GM18951 (cell line): Measurements from ENCODE around the gene MAP6D1.

ENCODE experiments used
- POLR2A ChIP-seq: IDR thresholded peaks from 4 replicates; pipeline ENCODE4 v1.6.1; 2011; ENCODE audit warnings: mild to moderate bottlenecking; ENCODE audit not compliant: insufficient read length, insufficient read depth; ENCODE audit errors: extremely low read depth
- in situ Hi-C: fragments of 300-500 bp; cut with MboI; formaldehyde crosslinking; loops from one replicate; pipeline ENCODE4 v1.12.0; 2022; ENCODE audit warnings: low sequenced_read_pairs, mixed read lengths, inconsistent platforms; ENCODE audit not compliant: unreplicated experiment

Gene MAP6D1

DNA sequence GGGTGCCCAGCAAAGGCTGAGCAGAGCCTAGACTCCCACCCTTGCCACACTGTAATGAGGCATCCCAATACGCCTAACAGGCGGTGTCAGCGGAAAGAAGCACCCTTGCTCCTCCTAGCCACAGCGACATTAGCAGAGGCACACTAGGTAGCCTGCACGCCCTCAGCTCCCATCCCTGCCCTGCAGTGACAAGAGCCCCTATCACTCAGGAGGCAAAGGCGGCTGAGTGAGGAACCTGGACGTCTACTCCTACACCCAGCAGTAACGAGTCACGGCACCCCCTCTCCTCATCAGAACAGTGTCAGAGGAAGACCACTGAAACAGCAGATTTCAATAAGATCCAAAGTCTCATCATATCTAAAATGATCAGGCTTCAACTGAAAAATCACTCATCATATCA, 12.0 kb upstream of the MAP6D1 start:
- in situ Hi-C loops = no loop called here

DNA sequence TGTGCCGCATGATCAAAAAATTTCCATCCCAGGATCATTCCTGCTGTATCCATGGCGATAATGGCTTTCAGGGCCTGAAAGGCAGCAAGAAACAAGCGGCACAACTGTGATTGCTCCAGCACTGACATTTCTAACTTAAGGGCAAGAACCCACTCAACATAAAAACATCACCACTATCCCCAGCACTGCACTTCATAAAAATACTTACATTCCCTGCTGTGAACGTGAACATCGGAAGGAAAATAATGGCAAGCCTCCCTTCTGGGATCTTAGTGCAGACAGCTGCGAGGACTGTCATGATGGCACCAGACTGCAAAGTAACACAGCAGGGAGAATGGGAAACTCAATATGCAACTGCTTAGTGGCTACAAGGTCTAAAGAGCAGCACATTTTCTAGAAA, 8.1 kb upstream of the MAP6D1 start:
- in situ Hi-C loops = no loop called here
- TF ChIP-seq POLR2A = no peak

More for the DNA sequence above, 12.0 kb upstream of the MAP6D1 start:
- no peak for TF ChIP-seq POLR2A

DNA sequence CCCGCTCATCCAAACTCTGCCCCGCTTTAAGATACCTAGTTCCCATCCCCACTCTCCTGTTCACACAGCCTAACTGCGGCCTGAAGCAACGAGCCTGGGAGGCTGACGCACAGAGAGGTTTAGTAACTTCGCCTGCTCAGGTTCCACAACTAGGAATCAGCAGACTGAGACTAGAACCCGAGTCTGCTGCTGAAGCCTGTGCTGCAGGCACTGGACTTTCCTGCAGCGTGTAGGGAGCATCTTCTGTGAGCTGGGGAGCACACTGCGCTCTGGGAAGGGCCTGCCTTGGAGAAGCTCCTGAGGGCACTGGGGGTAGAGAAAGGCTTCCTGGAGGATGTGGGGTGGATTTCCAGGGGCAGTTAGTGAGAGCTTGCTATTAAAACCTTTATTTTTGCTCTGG, 4.8 kb upstream of the MAP6D1 start:
- no peak for TF ChIP-seq POLR2A
- in situ Hi-C loops = no loop called here

DNA sequence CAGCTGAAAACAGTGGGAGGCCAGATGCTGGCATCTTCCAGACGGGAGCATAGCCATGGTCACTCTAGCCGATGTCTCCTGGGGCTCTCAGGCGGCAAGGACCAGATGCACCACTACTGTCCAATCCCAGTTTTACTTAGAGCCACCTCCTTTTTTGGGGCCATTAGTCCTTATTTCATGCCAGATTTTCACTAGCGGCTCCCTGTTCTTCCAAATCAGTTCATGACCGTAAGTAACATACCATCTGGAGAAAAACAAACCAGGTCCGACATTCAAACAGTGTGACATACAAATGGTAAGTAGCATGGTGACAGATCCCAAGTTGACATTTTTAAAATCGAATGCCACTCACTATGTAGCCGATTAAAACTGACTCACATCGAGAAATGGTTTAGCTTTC, 4.1 kb upstream of the MAP6D1 start:
- TF ChIP-seq POLR2A = no peak
- in situ Hi-C loops = loop anchor here (10.0 kb wide), 1 partner anchor 365 kb away; no protein-coding TSS in a partner anchor

DNA sequence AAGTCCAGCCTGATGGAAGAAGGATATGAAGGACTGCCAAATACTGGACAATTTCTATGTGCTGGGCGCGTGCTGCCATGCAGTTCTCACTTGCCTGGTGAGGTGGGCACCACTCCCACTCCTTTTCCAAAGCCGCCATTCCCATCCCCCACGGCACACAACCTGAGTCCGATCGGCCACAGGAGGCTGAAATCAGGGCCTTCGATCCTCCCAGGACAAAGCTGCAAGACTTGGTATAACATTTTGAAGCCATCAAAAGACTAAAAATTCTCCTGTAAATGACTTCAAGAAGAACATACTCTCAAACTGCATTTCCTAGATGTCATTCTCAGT, 3.1 kb upstream of the MAP6D1 start:
- TF ChIP-seq POLR2A = no peak
- in situ Hi-C loops = loop anchor here (10.0 kb wide), 1 partner anchor 364 kb away; no protein-coding TSS in a partner anchor

DNA sequence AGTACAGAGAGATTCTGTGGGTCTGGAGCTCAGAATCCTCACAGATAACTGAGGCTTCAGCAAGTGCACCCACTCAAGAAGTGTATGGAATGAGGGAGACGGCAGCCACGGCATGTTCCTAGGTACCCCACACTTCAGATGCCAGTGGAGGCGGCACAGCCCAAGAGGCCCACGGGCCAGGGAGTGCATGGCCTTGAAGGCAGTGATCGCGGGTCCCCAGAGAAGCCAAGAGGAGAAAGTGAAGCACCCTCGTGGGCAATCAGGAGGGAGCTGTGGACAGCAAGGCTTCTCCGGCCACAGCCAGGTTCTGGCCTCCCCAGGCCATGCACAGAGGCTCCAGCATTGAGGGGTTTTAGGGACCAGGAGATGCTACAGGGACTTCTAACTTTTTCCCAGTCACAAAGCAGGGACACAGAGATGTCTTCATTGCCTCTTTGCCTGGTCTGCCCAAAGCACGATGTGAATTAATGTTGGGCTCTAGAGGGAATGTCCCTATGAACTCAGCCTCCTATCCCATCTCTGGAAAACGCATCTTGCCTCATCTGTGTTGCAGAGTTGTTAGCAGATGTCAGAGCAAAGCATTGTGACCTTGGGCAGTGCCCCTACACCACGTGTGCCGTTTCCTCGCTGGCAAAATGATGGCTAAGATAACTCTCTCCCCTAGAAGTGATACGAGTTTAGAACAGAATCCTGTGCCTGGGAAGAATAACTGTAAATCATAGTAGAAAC, 2.6 kb upstream of the MAP6D1 start:
- no peak for TF ChIP-seq POLR2A

DNA sequence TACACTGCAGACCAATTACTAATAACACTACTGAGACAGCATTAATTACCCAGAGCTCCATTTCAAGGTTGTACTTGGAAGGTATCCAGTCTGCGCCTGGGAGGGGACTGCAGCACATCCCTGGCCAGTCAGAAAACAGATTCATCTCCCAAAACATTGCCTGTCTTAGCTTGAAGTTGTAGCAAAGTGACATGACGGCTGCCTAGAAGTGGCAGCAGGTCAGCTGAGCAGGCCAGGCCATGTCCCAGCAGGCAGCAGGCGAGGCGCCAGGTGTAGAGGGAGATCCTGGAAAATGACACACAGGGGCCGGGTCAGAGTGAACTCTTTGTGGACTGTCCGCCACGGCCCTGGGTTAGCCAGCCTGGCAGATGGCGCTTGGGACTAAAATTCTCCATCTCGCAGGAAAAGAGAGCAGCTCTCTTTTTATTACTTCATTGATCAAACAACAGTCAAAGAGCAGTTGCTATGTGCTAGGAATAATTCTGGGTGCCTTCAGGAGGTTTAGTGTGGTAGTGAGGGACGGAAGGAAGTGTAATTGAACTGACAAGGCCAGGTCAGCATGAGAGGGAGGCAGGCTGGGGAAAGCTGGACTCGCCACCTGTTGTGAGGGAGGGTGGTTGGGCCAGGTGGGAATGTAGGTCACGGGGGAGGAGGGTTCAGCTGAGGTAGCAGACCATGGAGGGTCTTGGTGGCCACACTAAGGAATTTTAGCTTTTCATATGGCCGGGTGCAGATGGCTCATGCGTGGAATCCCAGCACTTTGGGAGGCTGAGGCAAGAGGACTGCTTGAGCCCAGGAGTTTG, 1.3 kb upstream of the MAP6D1 start:
- in situ Hi-C loops = loop anchor here (10.0 kb wide), 1 partner anchor 362 kb away; no protein-coding TSS in a partner anchor
- TF ChIP-seq POLR2A = no peak

More for the DNA sequence above, 2.6 kb upstream of the MAP6D1 start:
- in situ Hi-C loops = loop anchor here (10.0 kb wide), 1 partner anchor 363 kb away; no protein-coding TSS in a partner anchor

DNA sequence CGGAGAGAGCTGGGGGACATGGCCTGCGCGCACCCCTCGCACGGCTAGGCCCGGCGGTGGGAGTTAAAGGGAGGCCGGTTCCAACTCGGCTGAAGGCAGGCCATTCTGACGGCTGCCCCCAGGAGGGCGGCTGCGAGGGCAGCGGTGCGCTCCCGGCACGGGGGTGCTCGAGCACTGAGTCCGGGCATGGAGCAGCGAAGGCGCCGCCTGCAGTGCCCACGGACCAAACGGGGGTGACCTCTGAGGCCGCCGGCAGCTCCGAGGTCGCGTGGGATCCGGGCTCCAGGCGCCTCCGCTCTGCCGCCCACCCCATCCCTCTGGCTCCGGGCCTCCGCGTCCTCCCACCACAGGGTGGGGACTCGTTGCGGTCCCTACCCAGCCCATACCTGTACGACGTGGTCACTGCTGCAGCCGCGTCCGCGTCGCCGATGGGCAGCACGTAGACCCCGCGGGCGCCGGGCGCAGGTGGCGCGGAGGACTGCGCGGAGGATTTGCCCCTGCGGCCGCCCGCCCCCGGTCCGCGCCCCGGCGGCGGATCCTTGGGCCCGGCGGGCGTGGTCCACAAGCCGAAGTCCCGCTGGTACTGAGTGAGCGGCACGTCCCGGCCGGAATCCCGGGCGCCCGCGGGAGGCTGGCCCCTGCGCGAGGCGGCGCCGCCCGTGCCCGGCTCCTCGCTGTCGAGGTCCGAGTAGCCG, 469 bp downstream of the MAP6D1 start:
- in situ Hi-C loops = loop anchor here (10.0 kb wide), 1 partner anchor 360 kb away; no protein-coding TSS in a partner anchor
- no peak for TF ChIP-seq POLR2A

DNA sequence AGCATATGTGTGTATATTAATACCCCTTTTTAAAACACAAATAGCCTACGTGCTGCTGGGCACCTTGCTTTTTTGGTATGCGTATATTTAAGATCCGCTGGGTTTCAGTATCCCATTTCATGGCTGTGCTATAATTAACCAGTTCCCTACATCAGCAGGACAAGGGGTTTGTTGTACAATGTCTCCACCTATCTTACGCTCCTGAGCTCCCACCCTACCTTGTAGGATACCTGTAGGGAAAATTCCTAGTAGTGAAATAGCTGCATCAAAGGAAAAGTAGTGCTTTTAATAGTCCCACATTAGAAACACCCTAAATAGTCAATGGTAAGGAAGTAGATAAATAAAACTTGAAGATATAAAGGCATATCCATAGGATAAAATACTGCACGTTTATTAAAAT, 1.4 kb downstream of the MAP6D1 start:
- in situ Hi-C loops = loop anchor here (10.0 kb wide), 1 partner anchor 359 kb away; no protein-coding TSS in a partner anchor

DNA sequence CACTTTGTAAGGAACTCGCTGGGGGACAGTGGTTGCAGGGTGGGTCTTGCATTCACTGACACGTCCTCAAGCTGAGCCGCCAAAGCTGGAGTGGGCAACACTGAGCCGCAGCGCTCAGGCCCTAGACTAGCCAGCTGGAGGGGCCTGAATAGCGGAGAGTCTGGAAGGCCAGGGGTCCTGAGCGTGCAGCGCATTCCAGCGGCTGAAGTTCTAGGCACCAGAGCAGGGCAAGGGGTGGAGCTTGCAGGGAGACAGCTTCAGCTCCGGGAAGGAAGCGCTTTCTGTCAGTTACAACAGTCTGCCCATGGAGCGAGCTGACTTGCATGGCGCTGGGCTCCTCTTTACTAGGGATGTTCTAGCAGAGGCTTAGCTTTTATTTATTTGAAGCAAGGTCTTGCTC, 2.7 kb downstream of the MAP6D1 start:
- TF ChIP-seq POLR2A = no peak
- in situ Hi-C loops = loop anchor here (10.0 kb wide), 1 partner anchor 358 kb away; no protein-coding TSS in a partner anchor

More for the DNA sequence above, 1.4 kb downstream of the MAP6D1 start:
- TF ChIP-seq POLR2A = no peak

DNA sequence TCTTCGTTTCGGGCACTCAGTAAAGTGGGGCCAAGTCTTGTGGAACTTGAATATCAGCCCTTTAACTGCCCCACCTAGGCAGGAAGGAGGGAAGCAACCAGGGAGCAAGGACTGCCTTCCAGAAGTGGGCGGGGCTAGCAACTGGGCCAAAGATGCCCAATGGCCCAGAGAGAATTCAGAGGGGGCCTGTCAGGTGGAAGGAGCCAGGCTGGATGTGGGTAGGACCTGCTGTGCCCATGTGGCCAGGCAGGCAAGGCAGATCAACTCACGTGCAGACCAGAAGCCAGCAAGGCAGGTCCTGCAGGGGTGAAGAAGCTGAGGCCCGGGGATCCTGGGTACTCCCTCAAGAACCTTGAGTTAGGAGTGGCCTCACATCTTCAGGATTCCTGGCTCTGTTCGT, 5.5 kb downstream of the MAP6D1 start:
- in situ Hi-C loops = loop anchor here (10.0 kb wide), 1 partner anchor 355 kb away; no protein-coding TSS in a partner anchor
- TF ChIP-seq POLR2A = no peak

DNA sequence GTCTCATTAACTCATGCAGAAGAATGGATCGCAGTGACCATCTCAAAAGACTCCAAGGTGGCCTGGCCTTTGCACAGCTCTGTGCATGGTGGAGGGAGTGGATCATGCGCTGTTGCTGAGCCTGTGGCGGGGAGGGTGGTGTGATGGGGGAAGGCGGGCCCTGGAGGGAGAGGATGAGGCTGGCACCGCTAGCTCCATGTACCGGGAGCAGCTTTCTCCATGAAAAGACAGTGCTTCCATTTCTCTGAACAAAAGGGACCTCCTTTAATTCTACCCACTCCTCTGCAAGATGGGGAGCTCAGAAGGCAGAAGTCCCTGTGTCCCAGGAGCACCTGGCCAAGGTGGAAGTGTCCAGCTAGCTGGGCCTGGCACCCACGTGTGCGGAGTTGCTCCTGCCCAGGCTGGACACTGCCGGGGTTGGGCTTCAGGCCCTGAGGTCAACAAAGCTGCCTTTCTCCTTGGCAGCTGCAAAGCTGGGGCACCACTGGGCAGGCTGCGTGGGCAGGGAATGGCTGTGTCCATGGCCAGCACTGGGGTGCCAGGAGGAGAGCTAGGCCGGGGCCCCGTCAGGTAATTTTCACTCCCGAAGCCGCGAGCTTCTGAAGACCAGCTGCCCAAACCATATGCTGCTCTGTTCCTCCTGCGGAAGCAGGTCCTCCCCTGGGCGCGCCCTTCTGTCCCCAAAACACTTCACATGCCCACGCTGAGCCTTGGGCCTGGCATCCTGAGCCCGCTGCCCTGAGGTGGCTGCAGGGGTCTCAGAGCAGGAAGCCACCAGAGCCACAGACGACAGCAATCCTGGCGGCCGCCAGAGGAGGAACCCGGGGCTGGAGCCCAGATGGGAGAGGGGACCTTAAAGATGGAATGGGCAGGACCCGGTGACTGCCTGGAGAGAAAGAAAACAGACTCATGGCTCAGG, 6.4 kb downstream of the MAP6D1 start:
- TF ChIP-seq POLR2A = no peak
- in situ Hi-C loops = no loop called here
